ENCODE measurements around the gene RGS18.

GRCh38 chr1:192123212-192123611 lies 35.0 kb upstream of the RGS18 start:
- no peak for TF ChIP-seq CTCF (IDR thresholded peaks at IDR 0.05; ENCODE audit: low read length)
- no peak for TF ChIP-seq EZH2 (IDR thresholded peaks at IDR 0.05; ENCODE audit: borderline replicate concordance, low read length)

Data from OCI-LY1 (cell line).